A375 (cell line): ENCODE data around the gene ANKRD42. TPM values are rescaled to one million over a fixed set of nuclear protein-coding genes. Genes with fewer than 3 reads are reported as not detected.

ENCODE experiments used
- small RNA-seq: library from RNA; depleted of rRNA; stranded (forward); fragments of <200 nt; gene quantifications from one replicate; pipeline ENCODE3, GENCODE V24; 2014
- total RNA-seq: library from RNA; depleted of rRNA; stranded (reverse); fragments of >200 nt; shearing (Covaris generic); gene quantifications from 2 replicates; pipeline ENCODE4 v1.2.3, GENCODE V29; 2014; rRNA removed

The ANKRD42 gene
- total RNA-seq, result 15.0 and 17.5 TPM in 2 replicates

DNA sequence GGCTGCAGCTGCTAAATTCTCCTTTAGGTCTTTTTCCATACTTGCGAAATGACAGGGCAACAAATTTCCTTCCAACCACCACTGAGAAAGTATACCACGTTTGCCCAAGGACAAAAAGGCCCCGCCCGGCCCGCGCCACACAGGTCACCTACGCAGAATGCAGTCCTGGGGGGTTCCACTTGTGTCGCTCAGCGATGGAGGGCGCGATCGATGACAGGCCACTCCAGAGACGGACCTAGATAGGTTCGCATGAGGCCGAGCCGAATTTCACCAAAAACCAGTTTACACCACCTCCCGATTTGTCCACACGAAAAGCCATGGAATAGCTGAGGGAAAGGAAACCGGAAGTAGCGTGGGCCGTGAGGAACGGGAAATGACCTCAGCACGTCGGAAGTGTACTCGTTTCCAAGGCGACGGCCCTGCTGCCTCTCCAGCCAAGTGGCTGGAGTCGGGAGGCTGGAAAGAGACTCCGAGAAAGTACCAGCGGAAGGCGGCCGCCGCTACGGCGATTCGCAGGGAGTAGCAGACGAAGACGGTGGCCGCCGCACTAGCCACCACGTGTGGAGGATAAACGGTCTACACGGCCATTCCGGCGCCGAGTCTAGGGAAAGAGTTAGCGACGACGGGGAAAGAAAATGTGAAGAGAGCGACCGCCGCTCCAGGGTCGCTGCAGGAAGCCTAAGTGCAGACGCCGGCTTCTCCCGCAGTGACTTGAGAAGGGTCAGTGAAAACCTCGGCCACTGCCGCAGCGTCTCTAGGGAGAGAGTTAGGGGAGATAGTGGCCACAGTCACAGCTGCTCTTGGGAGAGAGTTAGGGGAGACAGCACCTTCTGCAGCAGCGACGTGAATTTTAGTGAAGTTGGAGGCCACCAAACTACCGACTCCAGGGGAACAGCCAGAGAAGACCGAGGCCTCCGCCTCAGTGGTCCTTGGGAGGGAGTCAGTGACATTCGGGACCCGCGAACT lies at the start of gene ANKRD42:
TSS of gene ANKRD42 (plus strand) at position 398 of the 966 bp plus-strand sequence. CDS start 959 bp downstream, outside the sequence.

DNA sequence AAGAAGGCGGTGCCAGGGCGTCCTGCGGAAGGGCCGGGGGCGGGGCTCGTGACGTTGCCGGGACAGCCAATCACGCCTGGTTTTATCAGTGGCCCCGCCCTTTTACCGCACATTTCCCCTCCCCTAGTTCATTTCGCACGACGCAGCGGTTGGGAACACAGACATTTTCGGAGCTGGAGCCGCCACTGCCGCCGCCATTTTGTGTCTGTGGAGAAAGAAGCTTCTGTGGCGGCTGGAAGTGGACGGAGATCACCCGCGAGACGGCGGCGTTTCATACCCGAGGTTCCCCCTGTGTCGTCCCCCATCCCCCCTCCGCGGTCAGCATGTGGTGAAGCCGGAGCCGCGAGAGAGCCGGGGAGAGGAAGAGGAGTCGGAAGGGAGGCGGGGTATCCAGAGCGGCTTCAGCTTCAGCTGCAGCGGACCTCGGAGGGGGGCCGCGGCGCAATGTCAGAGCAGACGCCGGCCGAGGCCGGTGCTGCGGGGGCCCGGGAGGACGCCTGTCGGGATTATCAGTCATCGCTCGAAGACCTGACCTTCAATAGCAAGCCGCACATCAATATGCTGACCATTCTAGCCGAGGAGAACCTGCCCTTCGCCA lies 36.4 kb upstream of the ANKRD42 start, which contains the start of gene PCF11:
TSS of gene PCF11 (plus strand) at position 136 of the 598 bp plus-strand sequence. CDS start at position 445, 309 bp downstream.

DNA sequence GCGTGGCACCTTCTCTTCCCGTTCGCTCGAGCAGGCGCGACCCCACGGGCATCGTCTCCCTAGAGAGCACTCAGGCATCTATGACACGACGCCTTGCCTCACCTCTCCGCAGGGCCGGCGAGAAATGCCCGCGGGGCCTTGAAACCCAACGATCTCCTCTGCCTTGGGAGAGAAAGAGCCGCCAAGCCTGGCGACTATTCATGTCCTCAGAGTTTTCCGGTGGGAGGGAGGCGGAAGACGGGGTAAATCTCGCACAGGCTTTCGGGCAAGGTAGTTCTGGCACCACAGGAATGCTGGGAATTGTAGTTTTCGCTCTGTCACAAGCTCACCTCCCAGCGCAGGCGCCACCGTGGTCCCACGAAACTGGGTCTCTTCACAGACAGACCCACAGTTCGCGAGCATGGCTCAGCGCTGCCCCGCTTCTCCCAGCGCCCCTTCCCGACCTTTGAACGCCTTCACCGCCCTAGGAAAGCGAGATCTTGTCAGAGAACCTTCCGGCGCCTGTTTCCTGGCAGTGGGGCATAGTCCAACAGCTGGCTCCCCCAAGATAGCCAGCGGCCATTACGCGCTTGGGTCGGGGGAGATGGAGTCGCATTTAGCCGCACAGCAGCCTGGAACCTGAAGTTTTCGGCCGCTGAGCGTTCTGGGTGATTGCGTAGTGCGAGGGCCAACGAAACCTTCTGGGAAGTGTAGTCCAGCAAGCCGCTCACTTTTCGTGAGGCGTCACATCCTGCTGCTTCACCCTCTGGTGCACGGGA lies 92.4 kb downstream of the ANKRD42 start, which contains the start of gene CCDC90B:
TSS of gene CCDC90B (minus strand) at position 597 of the 758 bp plus-strand sequence. CDS start at position 202, 395 bp downstream.

Small RNAs within 50 kb of the gene (small RNA-seq; reads per million reads assigned to genes)
- not detected for gene AP000873.5

Other genes starting within 250 kb of the ANKRD42 start
- 2.3 and 3.6 TPM in 2 replicates for gene RAB30, start 121.8 kb upstream of the ANKRD42 start, total RNA-seq
- gene PCF11, start 36.6 kb upstream of the ANKRD42 start, total RNA-seq, result 33.4 and 38.7 TPM in 2 replicates
- gene CCDC90B, start 92.7 kb downstream of the ANKRD42 start, total RNA-seq, result 45.3 and 57.0 TPM in 2 replicates